ENCODE data around the gene RRBP1. TPM values are rescaled to one million over a fixed set of nuclear protein-coding genes. Genes with fewer than 3 reads are reported as not detected.
A peak's percentile ranks its signal among the peaks of the same experiment; 100 is the strongest.
"Not testable (repeated sequence)": the region's sequence is repeated elsewhere in the genome, so short reads cannot be mapped to it uniquely, and the experiment has no call there.

The RRBP1 gene
- total RNA-seq, 2 donors from 2014 or later = 313 to 511 TPM

DNA sequence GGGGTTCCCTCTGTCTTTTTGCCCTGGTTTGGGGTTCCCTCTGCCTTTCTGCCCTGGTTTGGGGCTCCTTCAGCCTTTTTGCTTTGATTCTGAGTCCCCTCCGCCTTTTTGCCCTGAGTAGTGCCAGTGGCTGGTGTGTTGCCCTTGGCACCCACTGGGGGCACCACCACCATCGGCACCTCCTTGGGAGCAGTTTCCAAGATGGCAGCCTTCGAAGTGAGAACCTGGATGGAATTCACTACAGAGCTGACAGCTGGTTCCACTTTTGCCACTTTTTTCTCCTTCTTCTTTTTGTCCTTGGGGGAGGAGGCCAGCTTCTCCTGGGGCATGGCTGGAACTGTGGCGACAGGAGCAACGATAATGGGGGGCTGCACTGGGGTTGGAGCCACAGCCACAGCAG lies 22.2 kb downstream of the RRBP1 start:
- Histone ChIP-seq H3K27me3 (no peaks in the 10 kb centered on the region), H3K27ac (peak overlapping the region in 3 of 4 donors; percentile 60 to 77 (median 73)), H3K4me1 (peaks cover 93% of the 10 kb centered on the region), H3K36me3 (replicated peaks in 1 of 2; ENCODE audit: insufficient read depth in 1 of 2, low read depth in 2 of 2) (peaks cover 8 to 16% of the 10 kb centered on the region in 2 donors), H3K9me3 (no peaks in the 10 kb centered on the region), H3K4me3 (no peak overlapping the region)
- intact Hi-C loops (cut with DNase I) = no loop called here
- peak in 3 of 4 donors; percentile 1 to 10 (median 6) for DNase-seq
- ATAC-seq = no peak
- TF ChIP-seq POLR2A (IDR thresholded peaks at IDR 0.05) (no peak), CTCF (IDR thresholded peaks at IDR 0.05) (peak in 2 of 7 experiments; percentile 7 to 13)
- WGBS, 2 donors = 72 to 85% methylated on average over 5 of the region's 5 CpGs

DNA sequence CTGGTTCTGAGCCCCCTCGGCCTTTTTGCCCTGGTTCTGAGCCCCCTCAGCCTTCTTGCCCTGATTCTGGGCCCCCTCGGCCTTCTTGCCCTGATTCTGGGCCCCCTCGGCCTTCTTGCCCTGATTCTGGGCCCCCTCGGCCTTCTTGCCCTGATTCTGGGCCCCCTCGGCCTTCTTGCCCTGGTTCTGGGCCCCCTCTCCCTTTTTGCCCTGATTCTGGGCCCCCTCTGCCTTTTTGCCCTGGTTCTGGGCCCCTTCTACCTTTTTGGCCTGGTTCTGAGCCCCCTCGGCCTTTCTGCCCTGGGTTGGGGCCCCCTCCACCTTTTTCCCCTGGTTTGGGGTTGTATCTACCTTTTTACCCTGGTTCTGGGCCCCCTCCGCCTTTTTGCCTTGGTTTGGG lies 22.7 kb downstream of the RRBP1 start:
- DNase-seq = peak in 2 of 4 donors; percentile 2 to 8
- H3K27me3 ChIP-seq; intact Hi-C loops (cut with DNase I); ATAC-seq; H3K9me3 ChIP-seq; H3K4me3 ChIP-seq: not testable (repeated sequence)
- H3K36me3 ChIP-seq (replicated peaks in 1 of 2; ENCODE audit: insufficient read depth in 1 of 2, low read depth in 2 of 2) = peaks cover 9 to 16% of the 10 kb centered on the region in 2 donors
- peaks cover 93% of the 10 kb centered on the region for H3K4me1 ChIP-seq
- 84 to 95% methylated on average over 7 of the region's 7 CpGs for WGBS, 2 donors
- H3K27ac ChIP-seq = peak overlapping the region in 3 of 4 donors; percentile 60 to 77 (median 73)

GRCh38 chr20:17658648-17658993 lies 23.4 kb downstream of the RRBP1 start:
- WGBS, 2 donors = 67 to 80% methylated on average over 2 of the region's 2 CpGs
- ATAC-seq = no peak

DNA sequence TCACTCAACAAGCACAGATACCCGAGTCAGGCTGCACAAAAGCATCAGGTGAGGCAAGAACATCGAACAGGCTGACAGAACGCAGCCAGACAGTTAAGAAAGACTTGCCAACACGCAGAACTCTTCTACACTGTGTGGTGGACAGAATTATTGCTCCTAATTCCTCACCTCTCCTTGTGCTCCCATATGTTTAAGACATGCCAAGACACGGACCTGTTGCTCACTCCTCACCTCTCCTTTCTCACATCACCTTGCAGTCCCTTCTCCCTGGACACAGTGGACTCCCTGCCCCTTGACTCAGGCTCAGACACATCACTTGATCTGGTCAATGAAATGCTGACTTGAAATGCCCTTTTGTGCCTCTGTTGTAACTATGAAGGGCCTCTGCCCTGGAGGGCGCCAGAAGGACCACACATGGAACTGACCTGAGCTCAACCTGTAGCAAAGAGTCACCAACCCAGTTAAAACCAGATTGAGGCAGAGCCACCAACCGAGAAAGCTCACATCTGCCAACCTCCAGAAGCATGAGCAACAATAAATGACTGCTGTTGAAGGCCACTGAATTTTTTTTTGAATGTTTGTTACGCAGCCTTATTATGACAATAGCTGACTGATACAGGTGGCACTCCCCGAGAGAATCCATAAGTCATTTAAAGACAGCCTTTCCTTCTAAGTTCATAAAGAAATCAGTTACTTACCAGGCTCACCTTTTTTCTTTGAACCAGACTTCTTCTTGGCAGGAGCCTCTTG lies 24.0 kb downstream of the RRBP1 start:
- intact Hi-C loops (cut with DNase I) = no loop called here
- TF ChIP-seq CTCF (IDR thresholded peaks at IDR 0.05) (no peak), POLR2A (IDR thresholded peaks at IDR 0.05) (no peak)
- WGBS, 2 donors = 46 to 58% methylated on average over 9 of the region's 9 CpGs
- Histone ChIP-seq H3K4me1 (peaks cover 96% of the 10 kb centered on the region), H3K9me3 (no peaks in the 10 kb centered on the region), H3K27ac (peak overlapping the region in 3 of 4 donors; percentile 32 to 77 (median 73)), H3K36me3 (replicated peaks in 1 of 2; ENCODE audit: insufficient read depth in 1 of 2, low read depth in 2 of 2) (peaks cover 10 to 16% of the 10 kb centered on the region in 2 donors), H3K4me3 (no peak overlapping the region), H3K27me3 (no peaks in the 10 kb centered on the region)
- DNase-seq (peak in 3 of 4 donors; percentile 2 to 11 (median 5)), ATAC-seq (no peak)

More at GRCh38 chr20:17658648-17658993, 23.4 kb downstream of the RRBP1 start:
- TF ChIP-seq POLR2A (IDR thresholded peaks at IDR 0.05) = no peak
- TF ChIP-seq CTCF (IDR thresholded peaks at IDR 0.05) = no peak
- Histone ChIP-seq H3K27me3 (no peaks in the 10 kb centered on the region), H3K27ac (peak overlapping the region in 2 of 4 donors; percentile 73 to 77), H3K9me3 (no peaks in the 10 kb centered on the region), H3K4me3 (no peak overlapping the region), H3K4me1 (peaks cover 93% of the 10 kb centered on the region), H3K36me3 (replicated peaks in 1 of 2; ENCODE audit: insufficient read depth in 1 of 2, low read depth in 2 of 2) (peaks cover 10 to 16% of the 10 kb centered on the region in 2 donors)
- intact Hi-C loops (cut with DNase I) = no loop called here
- peak in 3 of 4 donors; percentile 2 to 31 (median 11) for DNase-seq

- Histone ChIP-seq H3K36me3 (replicated peaks in 1 of 2; ENCODE audit: insufficient read depth in 1 of 2, low read depth in 2 of 2) (peaks cover 10 to 16% of the 10 kb centered on the region in 2 donors), H3K4me3 (no peak overlapping the region), H3K4me1 (peaks cover 96% of the 10 kb centered on the region), H3K27me3 (no peaks in the 10 kb centered on the region), H3K9me3 (no peaks in the 10 kb centered on the region), H3K27ac (peak overlapping the region; percentile 32 to 77 (median 43))
- intact Hi-C loops (cut with DNase I) = no loop called here
- no peak for TF ChIP-seq CTCF (IDR thresholded peaks at IDR 0.05)
- no peak for TF ChIP-seq POLR2A (IDR thresholded peaks at IDR 0.05)
- WGBS, 2 donors = 27 to 39% methylated on average over 8 to 9 of the region's 9 CpGs
- peak; percentile 64 for ATAC-seq
- peak; percentile 55 to 71 (median 67) for DNase-seq
These were observed 24.8 kb downstream of the RRBP1 start for GRCh38 chr20:17657079-17657825.

All from body of pancreas (tissue), 4 donors.